GM19240 (cell line): Measurements from ENCODE around the gene ACAP3.

Experiments
- DNase-seq: peaks from one replicate; pipeline ENCODE4 v3.0.0; 2011; ENCODE audit warnings: low spot score; ENCODE audit not compliant: insufficient read length

Gene ACAP3

DNA sequence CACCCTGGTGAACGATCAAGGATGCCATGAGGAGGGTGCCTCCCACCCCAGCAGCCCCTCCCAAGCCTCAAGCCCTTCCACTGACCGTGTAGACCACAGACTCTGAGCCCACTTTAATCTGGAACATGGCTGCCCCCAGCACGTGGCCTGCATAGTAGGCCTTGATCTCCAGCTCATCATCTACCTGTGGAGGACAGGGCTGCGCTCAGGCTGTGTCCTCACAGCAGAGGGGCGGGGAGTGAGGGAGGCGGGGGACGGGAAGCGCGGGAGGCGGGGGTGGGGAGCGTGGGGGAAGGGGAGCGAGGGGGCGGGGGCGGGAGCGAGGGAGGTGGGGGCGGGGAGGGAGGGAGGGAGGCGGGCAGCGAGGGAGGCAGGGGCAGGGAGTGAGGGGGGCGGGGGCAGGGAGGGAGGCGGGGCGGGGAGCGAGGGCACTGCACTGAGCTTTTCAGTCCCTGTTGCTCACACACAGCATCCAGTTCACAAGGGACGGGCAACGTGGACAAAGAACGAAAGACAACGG lies 7.8 kb upstream of the ACAP3 start:
- DNase-seq, result no peak

DNA sequence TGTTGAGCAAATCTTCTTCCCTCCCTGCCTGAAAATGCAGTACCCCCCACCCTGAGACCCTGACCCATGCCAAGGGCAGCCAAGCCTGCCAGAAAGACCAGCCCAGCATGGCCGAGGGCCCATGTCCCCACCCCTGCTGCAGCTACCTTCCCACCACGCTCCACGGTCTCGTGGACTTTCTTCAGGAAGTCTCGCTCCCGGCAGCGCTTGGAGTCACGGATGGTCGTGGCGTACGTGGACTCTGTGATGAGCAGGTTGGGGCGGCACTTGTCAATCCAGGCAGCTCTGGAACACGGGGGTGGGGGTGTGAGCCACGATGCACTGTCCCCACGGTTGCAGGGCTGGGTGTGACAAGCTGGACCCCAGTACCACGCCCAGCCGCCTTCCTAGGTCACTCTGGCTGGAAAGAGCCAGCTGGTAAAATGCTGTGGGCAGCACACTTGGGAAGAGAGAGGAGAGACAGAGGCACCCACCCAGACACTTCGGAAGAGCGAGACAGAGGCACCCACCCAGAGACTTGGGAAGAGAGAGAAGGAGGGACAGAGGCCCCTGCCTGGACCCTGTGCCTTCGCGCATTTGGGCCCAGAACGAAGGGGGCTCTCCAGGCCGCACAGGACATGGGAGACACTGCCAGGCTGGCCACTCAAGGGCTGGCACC lies 7.1 kb upstream of the ACAP3 start:
- no peak for DNase-seq

DNA sequence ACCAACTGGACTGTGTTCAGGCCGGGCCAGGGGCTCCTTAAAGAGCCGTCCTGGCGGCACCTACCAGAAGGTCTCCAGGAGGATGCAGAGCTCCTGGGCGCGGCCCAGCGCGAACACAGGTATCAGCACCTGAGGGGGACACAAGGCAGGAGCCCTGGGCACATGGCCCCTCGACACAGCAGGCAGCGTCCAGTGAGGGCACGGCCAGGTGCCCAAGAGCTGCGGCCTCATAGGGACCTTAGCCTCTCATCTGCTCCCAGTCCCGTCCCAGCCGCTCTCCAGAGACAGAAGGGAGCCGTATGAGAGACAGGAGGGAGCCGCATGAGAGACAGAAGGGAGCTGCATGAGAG lies 6.5 kb upstream of the ACAP3 start:
- no peak for DNase-seq

DNA sequence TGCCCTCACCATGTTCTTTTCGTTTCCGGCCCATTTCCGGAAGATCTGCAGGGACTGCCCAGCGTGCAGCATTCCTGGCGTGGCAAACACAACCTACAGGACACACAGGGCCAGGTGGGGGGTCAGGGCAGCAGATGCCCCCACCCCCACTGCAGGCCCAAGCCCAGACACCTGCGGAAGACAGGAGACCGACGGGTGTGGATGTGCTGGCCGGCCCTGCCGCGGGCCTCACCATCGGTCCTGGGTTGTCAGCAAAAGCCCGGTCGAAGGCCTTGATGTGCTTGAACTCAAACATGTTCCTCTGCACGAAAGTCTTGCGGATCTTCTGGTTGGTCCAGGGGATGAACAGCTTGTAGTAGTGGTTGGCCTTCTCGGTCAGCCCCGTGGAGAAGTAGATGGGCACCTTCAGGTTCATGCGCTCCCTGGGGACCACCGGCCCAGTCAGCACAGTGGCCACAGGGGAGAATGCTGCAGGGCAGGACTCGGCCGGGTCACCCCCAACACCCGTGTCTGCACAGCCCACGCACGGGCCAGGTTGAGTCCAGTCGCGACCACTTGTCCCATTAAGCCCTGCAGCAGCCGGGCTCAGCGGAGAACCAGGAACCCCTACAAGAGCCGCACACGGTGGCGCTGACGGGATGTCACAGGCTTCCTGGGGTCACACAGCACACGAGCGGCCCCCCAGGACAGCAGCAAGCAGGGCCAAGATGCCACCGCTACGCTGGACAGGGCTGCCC lies 5.9 kb upstream of the ACAP3 start:
- DNase-seq, result no peak

DNA sequence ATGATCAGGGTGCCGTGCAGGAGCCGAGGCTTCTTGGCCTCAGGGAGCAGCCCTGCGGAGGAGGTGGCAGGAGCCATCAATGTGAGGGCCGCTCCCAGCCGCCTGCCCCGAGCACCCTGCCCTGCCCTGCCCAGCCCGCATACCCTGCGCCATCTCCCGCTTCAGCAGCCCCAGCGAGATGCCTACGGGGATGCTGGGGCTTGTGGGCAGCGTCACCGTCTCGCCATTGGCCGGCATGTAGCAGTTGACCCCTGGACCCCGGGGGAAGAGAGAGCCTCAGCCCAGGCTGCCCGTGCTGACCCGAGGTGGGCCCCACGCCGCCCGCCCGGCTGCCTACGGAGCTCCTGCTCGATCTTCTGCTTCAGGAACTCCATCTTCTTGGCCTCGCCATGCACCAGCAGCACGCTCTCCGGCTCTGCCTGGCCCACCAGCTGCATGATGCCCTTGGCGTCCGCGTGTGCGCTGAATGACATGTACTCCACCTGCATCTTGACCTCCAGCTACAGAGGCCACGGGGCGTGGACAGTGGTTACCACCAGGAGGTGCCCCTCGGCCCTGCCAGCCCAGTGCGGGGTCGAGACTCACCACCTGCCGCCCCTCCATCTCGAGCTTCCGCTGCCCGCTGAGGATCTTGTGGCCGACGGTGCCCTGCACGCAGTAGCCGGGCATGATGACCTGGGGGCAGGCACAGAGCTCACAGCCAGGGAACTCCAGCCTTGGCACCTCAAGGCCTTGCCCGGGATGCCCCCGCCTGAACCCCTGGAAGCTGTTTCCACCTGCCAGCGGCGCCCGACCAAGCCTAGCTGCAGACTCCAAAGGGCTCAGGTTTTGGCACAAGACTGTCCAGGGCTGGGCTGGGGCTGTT lies 5.0 kb upstream of the ACAP3 start:
- DNase-seq, result no peak

DNA sequence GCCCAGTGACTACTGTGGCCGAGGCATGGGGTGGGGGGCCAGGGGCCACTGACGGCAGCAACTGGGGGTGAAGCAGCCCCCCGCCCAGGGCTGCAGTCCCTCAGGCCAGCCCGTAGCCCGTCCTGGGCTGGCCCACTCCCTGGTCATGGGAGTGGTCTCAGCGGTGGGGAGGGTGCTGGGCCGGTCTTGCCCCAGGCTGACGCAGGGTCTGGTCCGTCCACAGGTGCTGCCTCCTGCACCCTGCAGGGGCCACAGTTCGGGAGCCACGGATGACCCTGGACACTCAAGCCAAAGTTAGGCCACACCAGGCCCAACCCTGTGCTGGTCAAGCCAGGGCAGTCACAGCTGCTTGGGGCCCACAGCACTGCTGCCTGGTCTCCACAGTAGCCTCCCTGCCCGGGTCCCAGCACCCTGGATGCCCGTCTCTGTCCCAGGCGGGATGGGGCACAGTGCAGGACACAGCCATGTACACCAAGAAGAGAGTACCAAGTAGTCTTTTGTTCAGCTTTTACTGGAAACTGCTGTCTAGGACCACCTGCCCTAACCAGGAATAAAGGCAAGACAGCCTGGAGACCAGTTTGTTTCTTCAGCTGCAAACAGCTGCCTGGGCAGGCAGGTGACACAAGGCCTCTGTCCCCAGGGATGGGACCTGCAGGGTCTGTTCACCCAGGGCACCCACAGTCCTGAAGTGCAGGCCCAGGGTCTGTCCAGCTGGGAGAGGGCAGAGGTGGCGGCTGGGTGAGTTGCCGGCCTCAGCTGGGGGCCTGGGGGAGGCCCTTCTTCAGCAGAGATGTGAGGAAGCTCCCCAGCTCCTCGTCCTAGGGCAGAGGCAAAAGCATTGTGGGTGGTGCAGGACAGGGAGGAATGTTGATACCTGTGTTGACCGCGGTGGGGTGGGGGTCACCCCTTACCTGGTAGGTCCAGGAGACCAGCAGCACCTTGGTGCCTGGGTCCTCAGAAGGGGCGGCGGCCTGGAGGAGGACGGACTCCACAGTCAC lies 3.7 kb upstream of the ACAP3 start:
- no peak for DNase-seq

DNA sequence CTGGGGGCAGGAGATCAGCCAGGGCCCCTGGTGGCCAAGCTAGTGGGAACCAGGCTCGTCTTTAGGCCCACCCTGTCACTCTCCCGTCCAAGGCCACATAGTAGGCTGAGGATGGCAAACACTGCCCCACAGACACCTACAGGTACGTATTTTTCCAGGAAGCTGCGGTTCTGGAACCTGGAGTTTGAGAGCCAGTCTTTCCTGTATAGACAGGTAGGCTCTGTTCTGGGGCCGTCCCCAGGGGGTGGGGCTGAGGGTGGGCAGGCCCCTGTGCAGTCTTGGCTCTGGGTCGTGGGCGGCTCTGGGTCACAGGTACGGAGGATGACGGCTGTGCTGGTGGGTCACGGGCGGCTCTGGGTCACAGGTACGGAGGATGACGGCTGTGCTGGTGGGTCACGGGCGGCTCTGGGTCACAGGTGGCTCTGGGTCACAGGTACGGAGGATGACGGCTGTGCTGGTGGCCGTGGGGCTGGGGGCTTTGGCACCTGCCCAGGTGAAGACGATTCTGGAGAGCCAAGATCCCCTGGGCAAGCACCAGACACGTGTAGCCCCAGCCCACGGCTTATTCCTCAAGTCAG lies 2.8 kb upstream of the ACAP3 start:
- no peak for DNase-seq

DNA sequence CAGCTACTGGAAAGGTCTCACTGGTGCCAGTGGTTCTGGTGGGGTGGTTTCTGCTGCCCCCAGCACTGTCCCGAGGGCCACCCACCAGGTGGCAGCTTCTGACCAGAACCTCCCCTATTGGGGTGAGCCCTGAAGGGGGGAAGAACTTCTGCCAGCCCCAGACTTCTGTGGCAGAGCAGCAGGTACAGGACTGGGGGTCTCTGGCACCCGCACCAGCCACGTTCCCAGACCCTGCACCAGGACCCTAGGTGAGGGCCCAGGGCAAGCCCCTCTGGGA lies 2.3 kb upstream of the ACAP3 start:
- no peak for DNase-seq

DNA sequence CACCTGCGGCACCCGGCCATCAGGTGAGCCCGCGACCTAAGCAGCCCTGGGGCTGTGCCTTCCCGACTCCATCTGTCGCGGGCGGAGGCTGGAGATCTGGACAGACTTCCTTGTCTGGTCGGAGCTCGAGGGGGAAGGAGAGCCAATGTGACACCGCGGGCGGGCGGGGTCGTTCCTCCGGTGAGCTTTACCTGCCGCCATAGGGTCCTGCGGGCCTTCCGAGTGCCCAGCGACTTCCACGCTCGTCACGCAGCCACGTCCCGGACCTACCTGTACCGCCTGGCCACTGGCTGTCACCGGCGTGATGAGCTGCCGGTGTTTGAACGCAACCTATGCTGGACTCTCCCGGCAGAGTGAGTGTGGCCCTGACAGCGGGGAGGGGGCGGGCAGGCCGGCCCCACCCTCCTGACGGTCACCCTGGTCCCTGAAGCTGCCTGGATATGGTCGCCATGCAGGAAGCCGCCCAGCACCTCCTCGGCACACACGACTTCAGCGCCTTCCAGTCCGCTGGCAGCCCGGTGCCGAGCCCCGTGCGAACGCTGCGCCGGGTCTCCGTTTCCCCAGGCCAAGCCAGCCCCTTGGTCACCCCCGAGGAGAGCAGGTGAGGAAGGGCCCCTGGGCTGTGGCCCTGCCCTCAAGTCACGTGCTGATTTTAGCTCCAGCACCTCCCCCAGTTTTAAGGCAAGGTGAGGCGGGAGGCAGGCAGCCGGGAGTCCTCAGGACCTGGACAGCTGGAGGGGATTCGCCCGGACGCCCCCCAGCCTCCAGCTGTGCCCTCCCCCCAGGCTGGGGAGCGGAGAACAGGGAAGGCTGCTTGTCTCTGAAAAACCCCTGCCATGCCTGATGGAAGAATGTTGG lies 1.8 kb upstream of the ACAP3 start:
- DNase-seq, result no peak

DNA sequence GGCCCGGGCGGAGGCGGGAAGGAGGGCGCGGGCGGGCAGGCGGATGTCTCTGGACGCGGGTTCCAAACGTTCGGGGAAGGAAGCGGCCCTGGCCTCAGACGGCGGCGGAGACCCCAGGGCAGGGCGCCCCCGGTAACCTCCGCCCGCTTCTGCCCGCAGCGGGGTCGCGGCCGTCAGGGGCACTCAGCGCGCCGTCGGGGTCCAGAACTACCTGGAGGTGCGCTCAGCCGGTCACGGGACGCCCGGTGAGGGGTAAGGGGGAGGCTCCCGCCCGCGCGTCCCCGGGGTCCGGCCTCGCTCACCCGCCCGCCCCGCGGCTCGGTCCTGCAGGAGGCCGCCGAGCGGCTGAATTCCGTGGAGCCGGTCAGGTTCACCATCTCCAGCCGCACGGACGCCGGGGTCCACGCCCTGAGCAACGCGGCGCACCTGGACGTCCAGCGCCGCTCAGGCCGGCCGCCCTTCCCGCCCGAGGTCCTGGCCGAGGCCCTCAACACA lies 1.1 kb upstream of the ACAP3 start:
- no peak for DNase-seq

DNA sequence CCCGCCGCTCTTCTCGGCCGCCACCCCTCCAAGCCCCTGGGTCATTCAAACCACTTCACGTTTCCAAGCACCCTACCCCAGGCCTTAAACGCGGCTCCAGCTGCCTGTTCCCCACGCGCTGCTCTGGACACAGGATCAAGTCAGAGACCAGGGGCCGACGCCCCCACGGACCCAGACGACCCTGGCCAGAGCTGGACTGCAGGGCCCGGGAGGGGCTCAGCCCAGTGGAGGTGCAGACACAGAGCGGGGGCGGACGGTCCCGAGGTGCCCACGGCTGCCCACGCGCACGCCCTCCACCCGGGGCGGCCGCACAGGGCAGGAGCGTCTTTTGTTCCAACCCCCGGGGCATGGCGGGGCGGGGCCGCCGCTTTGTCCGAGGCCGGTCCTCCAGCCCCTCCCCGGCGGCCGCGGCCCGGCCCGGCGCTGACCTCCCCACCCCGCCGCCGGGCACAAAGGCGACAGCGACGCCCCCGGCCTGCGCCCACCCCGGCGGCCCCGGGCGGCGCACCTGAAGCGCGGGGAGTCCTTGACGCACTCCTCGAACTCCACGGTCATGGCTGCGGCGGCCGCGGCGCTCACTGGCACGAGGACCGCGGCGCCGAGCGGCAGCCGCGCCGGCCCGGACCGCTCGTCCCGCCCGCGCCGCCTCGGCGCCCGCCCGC lies 338 bp downstream of the ACAP3 start:
- DNase-seq, result no peak

DNA sequence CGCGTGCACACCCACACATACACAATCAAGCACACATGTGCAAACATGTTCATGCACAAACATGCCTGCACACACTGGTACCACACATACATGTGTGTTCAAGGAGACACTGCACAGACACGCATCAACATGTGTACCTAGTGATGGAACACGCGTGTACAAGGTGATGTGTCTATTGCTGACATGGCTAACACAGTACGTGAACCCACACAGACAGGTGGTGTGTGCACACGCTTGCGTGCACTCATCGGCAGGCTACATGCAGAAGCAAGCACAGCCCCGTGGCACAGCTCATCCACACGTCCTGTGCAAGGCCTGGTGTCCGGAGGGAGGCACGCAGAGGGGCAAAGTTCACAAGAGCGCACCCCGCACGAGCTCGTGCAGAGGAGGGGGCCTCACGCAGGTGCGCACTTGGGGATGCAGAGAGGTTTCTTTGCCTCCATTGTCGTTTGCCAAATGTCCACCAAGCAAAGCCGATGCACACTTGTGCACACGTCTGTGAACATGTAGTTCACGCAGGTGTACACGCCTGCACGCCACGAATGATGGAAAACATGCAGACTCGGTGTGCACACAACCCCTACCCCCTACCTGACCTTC lies 969 bp downstream of the ACAP3 start:
- DNase-seq, result no peak

DNA sequence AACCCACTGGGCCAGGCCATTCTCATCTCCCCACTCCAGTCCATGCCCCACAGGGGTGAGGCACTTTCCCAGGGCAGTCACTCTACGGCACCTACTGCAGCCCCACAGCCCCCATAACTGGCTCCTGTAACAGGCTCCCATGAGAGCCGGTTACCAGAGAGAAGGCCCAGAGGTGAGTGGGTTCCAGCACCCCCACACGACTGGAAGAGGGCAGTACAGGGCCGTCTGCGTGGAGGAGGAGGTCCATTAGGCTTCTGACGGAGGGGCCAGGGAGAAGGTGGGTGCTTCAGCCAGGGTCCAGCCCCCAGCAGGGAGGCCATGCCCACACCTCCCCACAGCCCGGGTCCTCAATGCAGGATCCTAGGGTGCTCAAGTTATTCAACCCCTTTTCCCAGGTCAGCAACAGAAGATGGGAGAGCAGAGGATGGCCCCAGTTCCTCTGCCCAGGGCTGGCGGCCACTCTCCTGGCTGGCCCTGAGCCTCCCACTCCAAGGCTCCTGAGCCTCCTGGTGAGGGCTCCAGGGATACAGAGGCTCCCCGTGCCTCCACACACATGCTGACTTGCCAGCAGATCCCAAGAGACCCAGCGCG lies 1.6 kb downstream of the ACAP3 start:
- DNase-seq, result no peak

DNA sequence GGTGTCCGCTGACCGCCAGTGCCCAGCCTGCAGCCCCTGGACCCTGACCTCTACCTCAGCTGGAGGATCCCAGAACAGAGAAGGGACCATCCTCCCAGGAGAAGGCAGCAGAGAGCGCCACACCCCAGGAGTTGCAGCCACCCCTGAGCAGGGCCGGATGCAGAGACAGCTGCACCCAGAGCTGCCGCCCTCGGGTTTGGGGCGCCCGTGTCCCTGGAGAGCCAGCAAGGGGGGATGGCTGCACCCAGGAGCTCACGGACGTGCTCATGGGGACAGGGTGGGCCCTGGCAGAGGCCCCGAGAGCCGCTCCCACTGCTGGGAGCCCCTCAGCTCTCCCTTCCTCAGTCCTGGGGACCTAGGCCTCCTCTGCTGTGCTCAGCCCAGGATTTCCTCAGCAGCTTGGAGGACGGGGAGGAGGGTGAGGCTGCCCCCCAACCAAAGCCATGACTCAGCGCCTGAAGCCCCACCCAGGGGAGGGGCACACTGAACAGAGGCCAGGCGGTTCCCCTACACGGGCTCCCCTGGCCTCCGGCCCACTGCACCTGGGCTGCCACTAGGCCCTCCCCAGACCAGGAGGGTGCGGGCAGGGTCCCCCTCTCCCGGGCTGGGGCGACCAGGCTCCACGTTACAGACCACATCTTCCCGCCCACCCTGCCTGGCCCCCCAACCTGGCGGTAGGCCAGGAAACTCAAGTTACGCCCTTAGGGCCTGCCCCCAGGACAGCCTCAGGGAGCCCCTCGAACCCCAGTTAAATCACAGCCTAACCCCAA lies 2.2 kb downstream of the ACAP3 start:
- no peak for DNase-seq

DNA sequence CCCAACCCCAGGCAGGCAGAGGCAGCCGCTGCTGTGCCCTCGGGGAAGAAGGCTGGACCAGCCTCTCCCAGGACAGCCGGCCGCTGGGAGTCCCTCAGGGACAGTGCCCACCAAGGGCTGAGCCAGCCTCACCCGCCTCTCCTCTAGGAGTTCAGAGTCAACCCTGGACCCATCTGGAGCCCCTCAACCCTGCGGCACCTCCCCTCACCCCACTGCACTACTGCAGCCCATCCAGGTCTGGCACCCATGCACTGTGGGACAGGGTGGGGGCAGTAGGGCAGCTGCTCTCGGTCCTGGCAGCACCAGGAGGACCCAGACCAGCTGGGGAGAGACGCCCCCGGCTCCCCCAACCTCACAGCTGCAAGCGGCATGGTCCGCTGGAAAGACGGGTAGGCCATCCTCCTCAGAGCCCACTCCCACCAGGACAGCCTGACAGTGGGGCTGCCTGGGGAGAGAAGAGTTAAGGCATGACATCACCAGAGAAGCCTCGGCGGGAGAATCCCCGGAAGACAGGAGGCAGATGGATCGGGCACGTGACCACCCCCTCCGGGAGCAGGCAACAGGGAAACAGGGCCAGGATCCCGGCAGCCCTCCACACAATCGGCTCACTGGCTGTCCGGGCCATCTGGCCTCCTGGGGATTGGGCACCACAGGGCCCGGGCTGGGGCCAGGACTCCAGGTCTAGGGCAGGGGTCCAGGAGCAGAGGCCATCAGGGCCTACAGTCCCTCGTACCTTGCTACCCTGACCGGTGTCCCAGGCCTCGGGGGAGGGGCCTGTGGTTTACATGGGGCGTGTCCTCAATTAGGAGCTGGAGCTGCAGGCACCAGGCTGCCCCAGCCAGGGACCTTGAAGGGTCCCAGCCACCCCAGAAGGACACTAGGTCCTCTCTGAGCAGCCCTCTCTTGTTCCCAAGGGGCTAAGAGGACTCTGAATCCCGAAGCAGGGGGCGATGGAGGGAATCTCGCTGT lies 3.1 kb downstream of the ACAP3 start:
- no peak for DNase-seq

DNA sequence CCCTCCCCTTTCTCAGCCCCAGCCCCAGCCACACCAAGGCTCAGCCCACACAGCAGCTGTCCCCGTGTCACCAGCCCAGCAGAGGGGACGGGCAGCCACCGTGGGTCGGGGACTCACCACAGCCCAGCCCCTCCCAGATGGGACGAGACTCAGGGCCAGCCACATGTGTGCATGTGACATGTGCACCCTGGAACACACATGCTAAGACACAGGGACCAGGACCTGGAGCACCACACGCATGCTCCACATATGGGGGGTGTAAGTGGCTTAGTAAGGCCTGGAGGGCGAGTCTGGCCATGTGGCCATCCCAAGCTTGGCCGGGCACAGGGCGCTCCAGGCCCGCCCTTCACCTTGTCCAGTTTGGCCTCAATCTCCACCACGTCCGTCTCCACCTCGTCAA lies 4.0 kb downstream of the ACAP3 start:
- no peak for DNase-seq
